ENCODE measurements around the gene NBPF3. TPM values are rescaled to one million over a fixed set of nuclear protein-coding genes. Genes with fewer than 3 reads are reported as not detected.

The NBPF3 gene
- total and polyA plus RNA-seq, 2 experiments from 2014 or later = 2.7 to 18.1 TPM

- TF ChIP-seq REST (IDR thresholded peaks at IDR 0.05; ENCODE audit: unreplicated experiment) = no peak
- no peak for TF ChIP-seq ZNF331 (CRISPR knock-in tag; IDR thresholded peaks at IDR 0.05; ENCODE audit: low read depth)
- no peak for TF ChIP-seq EZH2phosphoT487 (IDR thresholded peaks at IDR 0.05; ENCODE audit: unreplicated experiment)
- TF ChIP-seq STAT1 (IDR thresholded peaks at IDR 0.05; ENCODE audit: unreplicated experiment) = no peak
- no peak for TF ChIP-seq ETS1 (IDR thresholded peaks at IDR 0.05)
- no peak for TF ChIP-seq NANOG (IDR thresholded peaks at IDR 0.05; ENCODE audit: borderline replicate concordance)
- TF ChIP-seq CREB1 (CRISPR knock-in tag; IDR thresholded peaks at IDR 0.05; ENCODE audit: low read depth) = no peak
- no peak for TF ChIP-seq JUNB (IDR thresholded peaks at IDR 0.05; ENCODE audit: unreplicated experiment)
- TF ChIP-seq ZNF114 (CRISPR knock-in tag; IDR thresholded peaks at IDR 0.05) = no peak
- no peak for TF ChIP-seq POLR2AphosphoS5 (IDR thresholded peaks at IDR 0.05; ENCODE audit: low read depth)
Observed at GRCh38 chr1:21531241-21531640, 91.3 kb downstream of the NBPF3 start (continued).

GRCh38 chr1:21532496-21532895, 92.6 kb downstream of the NBPF3 start:
- no peaks in the 10 kb centered on the region for H3K36me3 ChIP-seq (ENCODE audit: insufficient read depth)
- no peaks in the 10 kb centered on the region for H3K27me3 ChIP-seq (ENCODE audit: insufficient read depth)
- H3K4me3 Mint-ChIP-seq = no peak overlapping the region
- H3K9me2 ChIP-seq (ENCODE audit: insufficient read depth) = no peaks in the 10 kb centered on the region
- no peak for DNase-seq (ENCODE audit: low spot score)
- H3F3A ChIP-seq (replicated peaks; ENCODE audit: low read depth) = no peaks in the 10 kb centered on the region
- H3K4me1 ChIP-seq (ENCODE audit: insufficient read depth) = peaks cover 13% of the 10 kb centered on the region
- H3K27ac ChIP-seq (ENCODE audit: low read depth) = no peak overlapping the region
- peaks cover 26% of the 10 kb centered on the region for H4K20me1 ChIP-seq (replicated peaks; ENCODE audit: insufficient read depth)
- H3K4me1 Mint-ChIP-seq = peaks cover 31% of the 10 kb centered on the region
- no peak overlapping the region for H3K27ac Mint-ChIP-seq
- H3K4me2 ChIP-seq = no peak overlapping the region
- 0 out of 3 replicates have a peak, but pooled peaks cover 5% of the 10 kb centered on the region for H3K36me3 Mint-ChIP-seq (ENCODE audit: low read depth)
- H2AFZ ChIP-seq = no peak overlapping the region
- ATAC-seq = no peak
- no peaks in the 10 kb centered on the region for H3K9me3 Mint-ChIP-seq
- H3K27me3 Mint-ChIP-seq (ENCODE audit: insufficient read depth, low read depth, poor library complexity) = peaks cover 10% of the 10 kb centered on the region
- H3K79me2 ChIP-seq (replicated peaks; ENCODE audit: insufficient read depth) = peaks cover 60% of the 10 kb centered on the region
- H3K4me3 ChIP-seq = no peak overlapping the region
- no peak for TF ChIP-seq ZNF331 (CRISPR knock-in tag; IDR thresholded peaks at IDR 0.05; ENCODE audit: low read depth)
- TF ChIP-seq CTCF (conservative IDR thresholded peaks at IDR 0.05; ENCODE audit: low read depth in 2 of 2) = no peak
- TF ChIP-seq JUNB (IDR thresholded peaks at IDR 0.05; ENCODE audit: unreplicated experiment) = no peak
- TF ChIP-seq EZH2 (IDR thresholded peaks at IDR 0.05; ENCODE audit: low read depth, unreplicated experiment) = no peak
- TF ChIP-seq STAT1 (IDR thresholded peaks at IDR 0.05; ENCODE audit: unreplicated experiment) = no peak
- TF ChIP-seq ZNF462 (CRISPR knock-in tag; IDR thresholded peaks at IDR 0.05) = no peak
